H1 (cell line): ENCODE data around the gene BIRC2. TPM values are rescaled to one million over a fixed set of nuclear protein-coding genes. Genes with fewer than 3 reads are reported as not detected.

Experiments
- CTCF ChIA-PET: fragments of 300-600 bp; sonication (Branson Sonifier 250); formaldehyde crosslinking; loops from one replicate; lab custom pipeline; 2021; ENCODE audit not compliant: partially characterized antibody; lab: Charles Lee
- POLR2A ChIA-PET: fragments of 300-600 bp; sonication (Branson Sonifier 250); formaldehyde crosslinking; loops from one replicate; lab custom pipeline; 2021; ENCODE audit warnings: inconsistent platforms; ENCODE audit not compliant: partially characterized antibody; lab: Charles Lee
- DNase-seq, 2 experiments: peaks; one replicate each; pipeline versions ENCODE4 v3.0.0 to v3.0.0-alpha.2; 2010 to 2022; ENCODE audit warnings: low spot score in 2 of 2, low read depth in 1 of 2, mixed read lengths in 1 of 2
- FAIRE-seq: peaks from 2 replicates; lab custom pipeline; 2011; peaks lifted over from hg19 to GRCh38; lab: Jason Lieb, UNC
- H2AFZ ChIP-seq: 2 replicates; pipeline ENCODE4 v1.8.1; 2012; ENCODE audit warnings: low read length, inconsistent platforms
- H2AK5ac ChIP-seq: 2 replicates; pipeline ENCODE4 v1.6.1; 2013; ENCODE audit warnings: low read depth, low read length
- H2BK120ac ChIP-seq: replicated peaks from 2 replicates; pipeline ENCODE3; 2013; ENCODE audit warnings: low read depth, low read length, inconsistent platforms
- H2BK12ac ChIP-seq: 2 replicates; pipeline ENCODE4 v1.6.1; 2013; ENCODE audit warnings: low read depth, low read length
- H2BK15ac ChIP-seq: 2 replicates; pipeline ENCODE4 v1.6.1; 2013; ENCODE audit warnings: low read length
- H2BK20ac ChIP-seq: 2 replicates; pipeline ENCODE4 v1.6.1; 2013; ENCODE audit warnings: low read length
- H2BK5ac ChIP-seq: 2 replicates; pipeline ENCODE4 v1.6.1; 2013; ENCODE audit warnings: low read depth, low read length
- H3K14ac ChIP-seq: 2 replicates; pipeline ENCODE4 v1.6.1; 2013; ENCODE audit warnings: inconsistent platforms; ENCODE audit not compliant: insufficient read length
- H3K18ac ChIP-seq: 2 replicates; pipeline ENCODE4 v1.6.1; 2013; ENCODE audit warnings: low read length; ENCODE audit errors: extremely low read depth
- H3K23ac ChIP-seq: 2 replicates; pipeline ENCODE4 v1.6.1; 2013; ENCODE audit warnings: inconsistent platforms; ENCODE audit not compliant: insufficient read length
- H3K23me2 ChIP-seq: 2 replicates; pipeline ENCODE4 v1.6.1; 2013; ENCODE audit warnings: low read depth, low read length
- H3K27ac ChIP-seq: 2 replicates; pipeline ENCODE4 v1.6.1; 2011; ENCODE audit warnings: low read depth, low read length, inconsistent platforms
- H3K27me3 ChIP-seq, 4 experiments: replicated peaks in 1 of 4; 1 replicate in 1 of 4; 2 replicates in 3 of 4; pipeline versions ENCODE4 v1.6.1 to v1.8.1; 2011 to 2013; ENCODE audit warnings: low read length in 3 of 4, mild to moderate bottlenecking in 3 of 4, inconsistent platforms in 2 of 4, mixed read lengths in 2 of 4, moderate library complexity in 1 of 4; ENCODE audit not compliant: control insufficient read depth in 3 of 4, insufficient read depth in 3 of 4; ENCODE audit errors: extremely low read depth in 1 of 4
- H3K36me3 ChIP-seq, 4 experiments: 2 replicates each; pipeline versions ENCODE4 v1.6.1 to v1.8.1; 2011 to 2013; ENCODE audit warnings: mild to moderate bottlenecking in 4 of 4, low read length in 3 of 4, moderate library complexity in 2 of 4, control low read depth in 1 of 4, inconsistent platforms in 1 of 4; ENCODE audit not compliant: insufficient read depth in 4 of 4, control insufficient read depth in 2 of 4
- H3K4ac ChIP-seq: replicated peaks from 2 replicates; pipeline ENCODE3; 2013; ENCODE audit warnings: low read length, low read depth, mixed read lengths, inconsistent platforms; ENCODE audit not compliant: insufficient read length
- H3K4me1 ChIP-seq, 4 experiments: replicated peaks in 1 of 4; 1 replicate in 1 of 4; 2 replicates in 3 of 4; pipeline versions ENCODE4 v1.6.1 to v1.8.1; 2011 to 2013; ENCODE audit warnings: low read length in 3 of 4, inconsistent platforms in 2 of 4, mixed read lengths in 1 of 4; ENCODE audit not compliant: insufficient read depth in 4 of 4, control insufficient read depth in 3 of 4
- H3K4me2 ChIP-seq, 2 experiments: 2 replicates each; pipeline versions ENCODE4 v1.6.1 to v1.8.1; 2011 to 2013; ENCODE audit warnings: low read depth in 2 of 2, low read length in 2 of 2, control low read depth in 1 of 2, inconsistent platforms in 1 of 2, mild to moderate bottlenecking in 1 of 2; ENCODE audit not compliant: insufficient read depth in 1 of 2
- H3K4me3 ChIP-seq, 4 experiments: fragments of 200-600, 300-600 bp in 1 of 4; sonication (generic), shearing (Covaris generic), sonication (Bioruptor Twin) in 1 of 4; 2 replicates each; pipeline versions ENCODE4 v1.5.1 to v1.8.1; 2011 to 2016; ENCODE audit warnings: low read length in 4 of 4, low read depth in 3 of 4, control low read depth in 2 of 4, inconsistent platforms in 2 of 4, mild to moderate bottlenecking in 2 of 4, mixed read lengths in 1 of 4, moderate library complexity in 1 of 4; ENCODE audit not compliant: insufficient read depth in 2 of 4; ENCODE audit errors: extremely low read depth in 1 of 4
- H3K56ac ChIP-seq: replicated peaks from 2 replicates; pipeline ENCODE3; 2013; ENCODE audit warnings: low read depth, mild to moderate bottlenecking, mixed read lengths, low read length, inconsistent platforms; ENCODE audit not compliant: insufficient read length
- H3K79me1 ChIP-seq: 2 replicates; pipeline ENCODE4 v1.6.1; 2013; ENCODE audit warnings: low read depth, low read length, control low read depth
- H3K79me2 ChIP-seq, 2 experiments: 2 replicates each; pipeline versions ENCODE4 v1.6.1 to v1.8.1; 2012 to 2013; ENCODE audit warnings: low read length in 2 of 2, mild to moderate bottlenecking in 2 of 2, inconsistent platforms in 1 of 2; ENCODE audit not compliant: insufficient read depth in 2 of 2, control insufficient read depth in 1 of 2
- H3K9ac ChIP-seq, 4 experiments: replicated peaks in 1 of 4; 1 replicate in 1 of 4; 2 replicates in 3 of 4; pipeline versions ENCODE4 v1.6.1 to v1.8.1; 2011 to 2013; ENCODE audit warnings: low read depth in 3 of 4, low read length in 3 of 4, control low read depth in 2 of 4, mild to moderate bottlenecking in 2 of 4, moderate library complexity in 2 of 4, inconsistent platforms in 1 of 4; ENCODE audit errors: extremely low read depth in 1 of 4
- H3K9me3 ChIP-seq, 2 experiments: 2 replicates each; pipeline versions ENCODE4 v1.6.1 to v1.8.1; 2012 to 2013; ENCODE audit warnings: mild to moderate bottlenecking in 2 of 2, moderate library complexity in 2 of 2, control low read depth in 1 of 2, inconsistent platforms in 1 of 2, low read depth in 1 of 2, low read length in 1 of 2, mixed read lengths in 1 of 2; ENCODE audit not compliant: insufficient read depth in 2 of 2
- H4K20me1 ChIP-seq, 2 experiments: replicated peaks in 1 of 2; 2 replicates each; pipeline versions ENCODE3 to v1.8.1; 2011 to 2013; ENCODE audit warnings: inconsistent platforms in 2 of 2, low read length in 2 of 2, mild to moderate bottlenecking in 1 of 2; ENCODE audit not compliant: insufficient read depth in 2 of 2, control insufficient read depth in 1 of 2
- H4K5ac ChIP-seq: 2 replicates; pipeline ENCODE4 v1.6.1; 2013; ENCODE audit warnings: low read length, low read depth, mixed read lengths, inconsistent platforms; ENCODE audit not compliant: insufficient read length
- H4K8ac ChIP-seq: 2 replicates; pipeline ENCODE4 v1.8.0; 2013; ENCODE audit warnings: mild to moderate bottlenecking, moderate library complexity, low read length, inconsistent platforms; ENCODE audit not compliant: insufficient read depth; ENCODE audit errors: extremely low read depth
- H4K91ac ChIP-seq: replicated peaks from 2 replicates; pipeline ENCODE3; 2013; ENCODE audit warnings: low read length, mixed read lengths, inconsistent platforms; ENCODE audit not compliant: insufficient read length
- CEBPB ChIP-seq: IDR thresholded peaks from 2 replicates; pipeline ENCODE4 v1.6.1; 2012; ENCODE audit warnings: low read depth, low read length
- TCF12 ChIP-seq: IDR thresholded peaks from 2 replicates; pipeline ENCODE4 v1.6.1; 2011; ENCODE audit warnings: low read depth, mild to moderate bottlenecking, low read length
- ZNF274 ChIP-seq: IDR thresholded peaks from 2 replicates; pipeline ENCODE4 v1.7.0; 2012; ENCODE audit warnings: low read length, borderline replicate concordance; ENCODE audit errors: extremely low read depth
- polyA plus RNA-seq, 7 experiments: library from polyadenylated mRNA; depleted of rRNA in 3 of 7; stranded (reverse) in 5 of 7; unstranded in 2 of 7; fragments of >200 nt in 5 of 7; fragments of 200-250 nt in 2 of 7; gene quantifications; 1 replicate in 5 of 7; 2 replicates in 1 of 7; 4 replicates in 1 of 7; pipeline versions ENCODE4 v1.2.1 to v1.2.3, GENCODE V29; 2011 to 2013; ENCODE audit warnings: missing spikeins in 2 of 7, mixed read lengths in 2 of 7
- total RNA-seq: library from RNA; stranded (reverse); fragmentation: NEBNext Ultra II Directional; extraction: Animal tissue kit (Norgen Biotek cat#: 25700); gene quantifications from 2 replicates; pipeline ENCODE4 v1.2.1, GENCODE V29; 2021
- TF ChIP-seq, protein P1 (sequence below): IDR thresholded peaks from 2 replicates; pipeline ENCODE4 v1.6.1; 2011; ENCODE audit warnings: low read depth, mild to moderate bottlenecking, low read length; ENCODE audit not compliant: insufficient read depth

Gene BIRC2
- total and polyA plus RNA-seq, 2 of the 8 experiments (the other 6 are each of a cell fraction or from before 2014, with no cell fraction given) = 18.4 to 24.7 TPM

DNA sequence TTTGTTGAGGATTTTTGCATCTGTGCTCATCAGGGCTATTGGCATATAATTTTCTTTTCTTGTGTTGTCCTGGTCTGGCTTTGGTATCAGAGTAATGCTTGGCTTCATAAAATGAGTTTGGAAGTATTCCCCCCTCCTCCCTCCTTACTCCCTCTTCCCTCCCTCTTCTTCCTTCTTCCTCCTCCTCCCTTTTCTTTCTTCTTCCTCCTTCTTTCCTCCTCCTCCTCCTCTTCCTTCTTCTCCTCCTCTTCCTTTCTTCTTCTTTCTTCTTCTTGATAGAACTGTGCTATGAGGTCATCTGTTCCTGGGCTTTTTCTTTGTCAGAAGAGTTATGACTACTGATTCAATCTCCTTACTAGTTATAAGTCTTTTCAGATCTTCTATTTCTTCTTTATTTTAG, 10.1 kb downstream of the BIRC2 start:
- H4K5ac ChIP-seq = no peak overlapping the region
- H3K4me3 ChIP-seq = no peak overlapping the region
- H3K4me1 ChIP-seq = no peaks in the 10 kb centered on the region
- no peak overlapping the region for H3K18ac ChIP-seq
- H2AK5ac ChIP-seq = no peak overlapping the region
- no peak overlapping the region for H2BK5ac ChIP-seq
- ChIA-PET POLR2A (no interaction called here), CTCF (interaction anchor here (2.8 kb wide), 1 partner anchor 34 kb away, joined by 9 read pairs; no protein-coding TSS in a partner anchor)
- no peak overlapping the region for H3K23ac ChIP-seq
- no peak overlapping the region for H3K9ac ChIP-seq
- H3K27me3 ChIP-seq = no peaks in the 10 kb centered on the region
- no peak for FAIRE-seq
- H3K4ac ChIP-seq = no peak overlapping the region
- 0 out of 4 replicates have a peak, but pooled peaks cover 0 to 2% of the 10 kb centered on the region in 2 experiments for H3K79me2 ChIP-seq
- no peak overlapping the region for H3K14ac ChIP-seq
- H3K56ac ChIP-seq = no peak overlapping the region
- no peak overlapping the region for H2BK20ac ChIP-seq
- 0 out of 2 replicates have a peak, but pooled peaks cover 5% of the 10 kb centered on the region for H3K79me1 ChIP-seq
- no peak overlapping the region for H4K8ac ChIP-seq
- H2AFZ ChIP-seq = no peak overlapping the region
- H3K4me2 ChIP-seq = no peak overlapping the region
- no peak overlapping the region for H2BK120ac ChIP-seq
- no peak overlapping the region for H3K27ac ChIP-seq
- no peak overlapping the region for H4K91ac ChIP-seq
- H4K20me1 ChIP-seq = peaks cover 0 to 2% of the 10 kb centered on the region in 2 experiments
- no peak overlapping the region for H2BK12ac ChIP-seq
- H3K36me3 ChIP-seq = peaks cover 0 to 16% (median 0%) of the 10 kb centered on the region in 4 experiments; a peak in 1 of 8 replicates
- TF ChIP-seq, protein P1, sequence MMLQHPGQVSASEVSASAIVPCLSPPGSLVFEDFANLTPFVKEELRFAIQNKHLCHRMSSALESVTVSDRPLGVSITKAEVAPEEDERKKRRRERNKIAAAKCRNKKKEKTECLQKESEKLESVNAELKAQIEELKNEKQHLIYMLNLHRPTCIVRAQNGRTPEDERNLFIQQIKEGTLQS = no peak
- TF ChIP-seq CEBPB (no peak), TCF12 (no peak), ZNF274 (no peak)
- DNase-seq = no peak
- no peaks in the 10 kb centered on the region; the same call in 1 of the 2 replicates for H3K23me2 ChIP-seq
- H2BK15ac ChIP-seq = no peak overlapping the region
- H3K9me3 ChIP-seq = no peaks in the 10 kb centered on the region
